HG02678 (cell line): ENCODE measurements around the gene ELMOD3.
"Not testable (repeated sequence)": the region's sequence is repeated elsewhere in the genome, so short reads cannot be mapped to it uniquely, and the experiment has no call there.

Experiments
- ATAC-seq: cut with Tn5 transposase; IDR thresholded peaks from one replicate; pipeline ENCODE4 v1.9.1; 2021; ENCODE audit warnings: mild to moderate bottlenecking, moderate library complexity; ENCODE audit not compliant: unreplicated experiment

Gene ELMOD3

DNA sequence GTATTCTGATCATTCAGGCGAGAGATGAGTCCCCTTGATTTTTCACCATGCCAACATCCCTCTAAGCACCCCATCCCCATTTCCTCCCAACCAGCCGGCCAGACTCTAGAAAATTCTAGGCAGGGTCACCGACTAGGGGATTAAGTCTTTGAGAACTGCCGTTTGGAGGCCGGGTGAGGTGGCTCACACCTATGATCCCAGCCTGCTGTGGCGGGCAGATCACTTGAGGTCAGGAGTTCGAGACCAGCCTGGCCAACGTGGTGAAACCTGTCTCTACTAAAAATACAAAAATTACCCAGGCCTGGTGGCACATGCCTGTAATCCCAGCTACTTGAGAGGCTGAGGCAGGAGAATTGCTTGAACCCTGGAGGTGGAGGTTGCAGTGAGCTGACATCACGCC, 85.0 kb downstream of the ELMOD3 start:
- not testable (repeated sequence) for ATAC-seq

GRCh38 chr2:85439986-85440385, 85.4 kb downstream of the ELMOD3 start:
- ATAC-seq, result no peak

DNA sequence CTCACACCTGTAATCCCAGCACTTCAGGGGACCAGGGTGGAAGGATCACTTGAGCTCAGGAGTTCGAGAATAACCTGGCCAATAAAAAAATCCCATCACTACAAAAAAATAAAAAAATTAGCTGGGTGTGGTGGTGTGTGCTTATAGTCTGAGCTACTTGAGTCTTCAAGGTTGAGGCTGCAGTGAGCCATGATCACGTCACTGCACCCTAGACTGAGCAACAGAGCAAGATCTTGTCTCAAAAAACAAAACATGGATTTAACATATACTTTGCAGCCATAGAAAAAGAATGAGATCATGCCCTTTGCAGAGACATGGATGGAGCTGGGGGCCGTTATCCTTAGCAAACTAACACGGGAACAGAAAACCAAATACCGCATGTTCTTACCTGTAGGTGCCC, 86.2 kb downstream of the ELMOD3 start:
- no peak for ATAC-seq
